ENCODE measurements around the gene C1RL.
"Not testable (repeated sequence)": the region's sequence is repeated elsewhere in the genome, so short reads cannot be mapped to it uniquely, and the experiment has no call there.

C1RL gene

GRCh38 chr12:7060353-7060954, 48.6 kb downstream of the C1RL start, which contains the start of gene C1S:
Gene C1S (plus strand): TSS chr12:7060718. CDS start chr12:7061913, 1,195 bp downstream.
- DNase-seq = no peak

DNA sequence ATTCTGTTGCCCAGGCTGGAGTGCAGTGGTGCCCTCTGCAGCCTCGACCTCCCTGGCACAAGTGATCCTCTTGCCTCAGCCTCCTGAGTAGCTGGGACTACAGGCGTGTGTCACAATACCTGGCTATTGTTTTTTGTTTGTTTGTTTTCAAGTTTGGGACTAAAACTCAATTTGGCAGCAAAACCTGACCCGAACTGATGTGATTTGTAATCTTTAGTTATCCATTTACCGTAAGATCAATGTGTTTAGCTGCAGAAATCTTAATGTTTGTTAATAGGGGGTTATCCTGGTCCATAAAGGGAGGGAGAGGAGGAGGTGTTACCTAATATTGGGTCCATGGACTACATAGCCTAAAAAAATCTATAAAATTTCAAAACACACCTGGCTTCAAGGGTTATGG, 49.2 kb downstream of the C1RL start:
- DNase-seq = no peak

DNA sequence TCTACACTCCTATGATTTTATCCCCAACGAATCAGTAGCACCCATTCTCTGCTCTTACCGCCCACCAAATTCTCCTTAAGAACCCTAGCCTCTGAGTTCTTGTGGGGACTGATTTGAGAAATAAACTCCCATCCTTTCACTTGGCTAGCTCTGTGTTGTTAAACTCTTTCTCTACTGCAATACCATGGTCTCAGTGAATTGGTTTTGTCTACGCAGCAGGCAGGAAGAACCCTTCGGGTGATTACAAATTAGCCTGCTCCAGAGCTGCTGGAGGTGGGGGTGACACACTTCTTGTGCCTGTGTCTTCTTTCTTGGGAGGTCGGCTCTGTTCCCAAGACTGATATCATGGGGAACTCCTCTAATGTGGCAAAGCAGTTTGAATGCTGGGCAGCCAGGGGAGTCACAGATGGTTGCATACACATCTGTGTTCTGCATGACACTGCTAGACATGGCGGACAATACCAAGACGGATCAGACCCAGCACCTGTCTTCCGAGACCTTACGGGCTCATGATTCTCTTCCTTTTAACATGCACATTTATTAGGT, 50.1 kb downstream of the C1RL start:
- DNase-seq = no peak

GRCh38 chr12:7058163-7058845, 50.7 kb downstream of the C1RL start:
- no peak for DNase-seq

GRCh38 chr12:7055736-7056135, 53.3 kb downstream of the C1RL start:
- DNase-seq = not testable (repeated sequence)

DNA sequence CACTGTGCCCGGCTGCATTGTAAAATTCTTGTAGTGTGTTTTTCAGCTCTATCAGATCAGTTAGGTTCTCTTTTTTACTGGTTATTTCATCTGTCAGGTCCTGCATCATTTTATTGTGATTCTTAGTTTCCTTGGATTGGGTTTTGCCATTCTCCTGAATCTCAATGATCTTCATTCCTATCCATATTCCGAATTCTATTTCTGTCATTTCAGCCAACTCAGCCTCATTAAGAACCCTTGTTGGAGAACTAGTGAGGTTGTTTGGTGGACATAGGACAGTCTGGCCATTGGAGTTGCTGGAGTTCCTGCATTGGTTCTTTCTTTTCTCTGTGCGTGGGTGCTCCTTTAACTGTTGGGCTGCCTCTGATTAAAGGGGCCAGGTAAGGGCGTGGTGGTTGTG, 54.1 kb downstream of the C1RL start:
- no peak for DNase-seq

- DNase-seq = not testable (repeated sequence)
Measured at GRCh38 chr12:7049973-7050372, 59.0 kb downstream of the C1RL start.

GRCh38 chr12:7049445-7049951, 59.5 kb downstream of the C1RL start:
- not testable (repeated sequence) for DNase-seq

DNA sequence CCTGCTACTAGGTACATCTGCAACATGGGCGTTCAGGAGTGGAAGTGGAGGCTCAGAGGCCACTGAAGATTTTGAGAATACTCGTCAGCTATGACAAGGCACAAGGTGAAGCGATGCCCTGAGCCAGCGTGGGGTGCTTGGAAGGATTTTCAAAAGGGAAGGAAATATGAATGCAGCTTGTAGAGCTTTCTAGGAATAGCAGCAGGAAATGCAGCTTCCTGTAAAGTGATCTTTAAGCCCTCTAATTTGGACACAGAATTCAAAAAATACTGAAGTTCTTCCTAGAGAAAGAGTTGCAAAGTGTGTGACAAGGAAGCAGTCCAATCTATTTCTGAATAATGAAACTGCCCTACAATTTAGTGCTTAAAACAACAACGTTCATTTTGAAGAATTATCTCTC, 61.7 kb downstream of the C1RL start:
- no peak for DNase-seq

DNA sequence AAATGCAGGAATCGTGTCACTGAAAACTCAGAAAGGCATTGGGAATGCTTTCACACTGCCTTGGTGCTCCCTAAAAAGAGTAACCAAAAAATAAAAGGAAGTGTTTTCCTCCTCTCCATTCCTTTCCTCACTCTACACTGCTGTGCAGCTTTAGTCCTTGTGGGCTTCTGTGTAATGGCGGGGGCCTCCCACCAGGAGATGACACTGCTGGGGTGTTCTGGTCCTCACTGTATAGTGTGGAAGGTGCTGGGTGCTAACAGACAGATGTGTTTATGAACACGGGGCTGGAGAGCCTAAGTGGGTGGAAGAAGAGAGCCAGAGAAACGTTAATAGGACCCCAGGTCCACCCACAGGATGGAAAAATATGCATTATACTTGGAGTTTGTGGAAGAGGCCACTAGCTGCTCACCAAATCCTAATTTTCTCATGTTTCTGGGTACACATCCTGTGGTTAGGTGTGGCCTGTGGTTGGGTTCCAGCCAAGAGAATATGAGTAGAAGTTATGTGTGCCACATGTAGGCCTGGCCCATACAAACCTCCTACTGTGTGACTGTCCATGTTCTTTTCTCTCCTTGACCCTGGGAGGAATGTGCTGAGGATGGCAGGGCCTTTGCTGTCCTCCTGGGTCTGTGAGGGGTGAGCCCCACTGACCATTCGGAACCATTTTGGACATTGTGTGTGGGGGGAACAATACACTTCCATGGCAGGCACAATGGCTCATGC, 62.5 kb downstream of the C1RL start:
- DNase-seq = no peak

DNA sequence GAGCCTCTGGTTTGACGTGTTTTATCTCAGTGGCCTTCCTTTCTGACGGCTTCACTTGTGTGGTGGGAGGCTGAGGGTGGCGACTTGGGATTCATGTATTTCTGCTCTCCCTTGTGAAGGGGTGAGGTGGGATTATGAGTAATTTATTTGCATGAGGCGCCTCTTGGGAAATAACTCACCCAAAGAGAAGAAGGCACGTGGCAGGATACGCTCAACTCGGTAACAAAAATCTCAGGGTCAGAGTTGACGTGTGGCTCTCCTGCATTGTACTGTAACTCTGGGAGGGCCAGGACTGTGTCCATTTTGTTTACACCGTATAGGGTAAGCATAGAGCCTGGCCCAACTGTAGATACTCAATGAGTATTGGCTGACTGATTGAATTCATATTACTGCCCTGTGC, 63.1 kb downstream of the C1RL start:
- no peak for DNase-seq
